ENCODE data around the gene SDC4.

The SDC4 gene

GRCh38 chr20:45339084-45339483 lies 9.1 kb downstream of the SDC4 start:
- no peaks in the 10 kb centered on the region for H3K36me3 ChIP-seq (ENCODE audit: control insufficient read depth, insufficient read depth, low read length)
- H3K9me3 ChIP-seq (ENCODE audit: control insufficient read depth, low read length): no peaks in the 10 kb centered on the region
- no peak for DNase-seq
- no peak overlapping the region for H3K27ac ChIP-seq (ENCODE audit: insufficient read depth, low read length, poor library complexity, severe bottlenecking)
- no peaks in the 10 kb centered on the region for H3K4me1 ChIP-seq (ENCODE audit: control insufficient read depth, insufficient read depth, low read length, poor library complexity, severe bottlenecking)
- H3K27me3 ChIP-seq (replicated peaks; ENCODE audit: control insufficient read depth, insufficient read depth, low read length, poor library complexity, severe bottlenecking): no peaks in the 10 kb centered on the region
- no peak overlapping the region for H3K4me3 ChIP-seq (ENCODE audit: insufficient read depth, low read depth, low read length, poor library complexity, severe bottlenecking)

- H3K27ac ChIP-seq (ENCODE audit: insufficient read depth, low read length, poor library complexity, severe bottlenecking): no peak overlapping the region
- H3K4me3 ChIP-seq (ENCODE audit: insufficient read depth, low read depth, low read length, poor library complexity, severe bottlenecking): no peak overlapping the region
- H3K4me1 ChIP-seq (ENCODE audit: control insufficient read depth, insufficient read depth, low read length, poor library complexity, severe bottlenecking): no peaks in the 10 kb centered on the region
- no peak for DNase-seq
- no peaks in the 10 kb centered on the region for H3K27me3 ChIP-seq (replicated peaks; ENCODE audit: control insufficient read depth, insufficient read depth, low read length, poor library complexity, severe bottlenecking)
- no peaks in the 10 kb centered on the region for H3K9me3 ChIP-seq (ENCODE audit: control insufficient read depth, low read length)
- H3K36me3 ChIP-seq (ENCODE audit: control insufficient read depth, insufficient read depth, low read length): no peaks in the 10 kb centered on the region
Measured at GRCh38 chr20:45338121-45339030, 9.8 kb downstream of the SDC4 start.

- no peaks in the 10 kb centered on the region for H3K36me3 ChIP-seq (ENCODE audit: control insufficient read depth, insufficient read depth, low read length)
- no peaks in the 10 kb centered on the region for H3K4me1 ChIP-seq (ENCODE audit: control insufficient read depth, insufficient read depth, low read length, poor library complexity, severe bottlenecking)
- H3K9me3 ChIP-seq (ENCODE audit: control insufficient read depth, low read length): no peaks in the 10 kb centered on the region
- H3K27ac ChIP-seq (ENCODE audit: insufficient read depth, low read length, poor library complexity, severe bottlenecking): no peak overlapping the region
- no peak for DNase-seq
- H3K4me3 ChIP-seq (ENCODE audit: insufficient read depth, low read depth, low read length, poor library complexity, severe bottlenecking): no peak overlapping the region
- no peaks in the 10 kb centered on the region for H3K27me3 ChIP-seq (replicated peaks; ENCODE audit: control insufficient read depth, insufficient read depth, low read length, poor library complexity, severe bottlenecking)
Measured at GRCh38 chr20:45337367-45338120, 10.7 kb downstream of the SDC4 start.

GRCh38 chr20:45336530-45337366 lies 11.5 kb downstream of the SDC4 start:
- DNase-seq: no peak
- H3K4me1 ChIP-seq (ENCODE audit: control insufficient read depth, insufficient read depth, low read length, poor library complexity, severe bottlenecking): no peaks in the 10 kb centered on the region
- H3K27me3 ChIP-seq (replicated peaks; ENCODE audit: control insufficient read depth, insufficient read depth, low read length, poor library complexity, severe bottlenecking): no peaks in the 10 kb centered on the region
- H3K36me3 ChIP-seq (ENCODE audit: control insufficient read depth, insufficient read depth, low read length): no peaks in the 10 kb centered on the region
- no peaks in the 10 kb centered on the region for H3K9me3 ChIP-seq (ENCODE audit: control insufficient read depth, low read length)
- H3K4me3 ChIP-seq (ENCODE audit: insufficient read depth, low read depth, low read length, poor library complexity, severe bottlenecking): no peak overlapping the region
- H3K27ac ChIP-seq (ENCODE audit: insufficient read depth, low read length, poor library complexity, severe bottlenecking): no peak overlapping the region

GRCh38 chr20:45330476-45330875 lies 17.7 kb downstream of the SDC4 start:
- H3K36me3 ChIP-seq (ENCODE audit: control insufficient read depth, insufficient read depth, low read length): no peaks in the 10 kb centered on the region
- H3K27me3 ChIP-seq (replicated peaks; ENCODE audit: control insufficient read depth, insufficient read depth, low read length, poor library complexity, severe bottlenecking): no peaks in the 10 kb centered on the region
- no peaks in the 10 kb centered on the region for H3K4me1 ChIP-seq (ENCODE audit: control insufficient read depth, insufficient read depth, low read length, poor library complexity, severe bottlenecking)
- no peak overlapping the region for H3K27ac ChIP-seq (ENCODE audit: insufficient read depth, low read length, poor library complexity, severe bottlenecking)
- no peaks in the 10 kb centered on the region for H3K9me3 ChIP-seq (ENCODE audit: control insufficient read depth, low read length)
- H3K4me3 ChIP-seq (ENCODE audit: insufficient read depth, low read depth, low read length, poor library complexity, severe bottlenecking): no peak overlapping the region
- DNase-seq: no peak

GRCh38 chr20:45329497-45330319 lies 18.5 kb downstream of the SDC4 start:
- no peaks in the 10 kb centered on the region for H3K9me3 ChIP-seq (ENCODE audit: control insufficient read depth, low read length)
- no peak overlapping the region for H3K4me3 ChIP-seq (ENCODE audit: insufficient read depth, low read depth, low read length, poor library complexity, severe bottlenecking)
- H3K27ac ChIP-seq (ENCODE audit: insufficient read depth, low read length, poor library complexity, severe bottlenecking): no peak overlapping the region
- H3K27me3 ChIP-seq (replicated peaks; ENCODE audit: control insufficient read depth, insufficient read depth, low read length, poor library complexity, severe bottlenecking): no peaks in the 10 kb centered on the region
- no peak for DNase-seq
- H3K36me3 ChIP-seq (ENCODE audit: control insufficient read depth, insufficient read depth, low read length): no peaks in the 10 kb centered on the region
- H3K4me1 ChIP-seq (ENCODE audit: control insufficient read depth, insufficient read depth, low read length, poor library complexity, severe bottlenecking): no peaks in the 10 kb centered on the region

GRCh38 chr20:45328451-45328850 lies 19.8 kb downstream of the SDC4 start:
- Histone ChIP-seq H3K27ac (ENCODE audit: insufficient read depth, low read length, poor library complexity, severe bottlenecking) (no peak overlapping the region), H3K36me3 (ENCODE audit: control insufficient read depth, insufficient read depth, low read length) (no peaks in the 10 kb centered on the region), H3K27me3 (replicated peaks; ENCODE audit: control insufficient read depth, insufficient read depth, low read length, poor library complexity, severe bottlenecking) (no peaks in the 10 kb centered on the region), H3K4me1 (ENCODE audit: control insufficient read depth, insufficient read depth, low read length, poor library complexity, severe bottlenecking) (no peaks in the 10 kb centered on the region), H3K4me3 (ENCODE audit: insufficient read depth, low read depth, low read length, poor library complexity, severe bottlenecking) (no peak overlapping the region), H3K9me3 (ENCODE audit: control insufficient read depth, low read length) (no peaks in the 10 kb centered on the region)
- no peak for DNase-seq

- no peaks in the 10 kb centered on the region for H3K9me3 ChIP-seq (ENCODE audit: control insufficient read depth, low read length)
- DNase-seq: no peak
- no peaks in the 10 kb centered on the region for H3K36me3 ChIP-seq (ENCODE audit: control insufficient read depth, insufficient read depth, low read length)
- peaks cover 3% of the 10 kb centered on the region for H3K4me1 ChIP-seq (ENCODE audit: control insufficient read depth, insufficient read depth, low read length, poor library complexity, severe bottlenecking)
- H3K27ac ChIP-seq (ENCODE audit: insufficient read depth, low read length, poor library complexity, severe bottlenecking): no peak overlapping the region
- no peak overlapping the region for H3K4me3 ChIP-seq (ENCODE audit: insufficient read depth, low read depth, low read length, poor library complexity, severe bottlenecking)
- H3K27me3 ChIP-seq (replicated peaks; ENCODE audit: control insufficient read depth, insufficient read depth, low read length, poor library complexity, severe bottlenecking): no peaks in the 10 kb centered on the region
Measured at GRCh38 chr20:45325371-45325770, 22.9 kb downstream of the SDC4 start.

GRCh38 chr20:45323731-45324130 lies 24.5 kb downstream of the SDC4 start:
- Histone ChIP-seq H3K27me3 (replicated peaks; ENCODE audit: control insufficient read depth, insufficient read depth, low read length, poor library complexity, severe bottlenecking) (no peaks in the 10 kb centered on the region), H3K4me3 (ENCODE audit: insufficient read depth, low read depth, low read length, poor library complexity, severe bottlenecking) (no peak overlapping the region), H3K4me1 (ENCODE audit: control insufficient read depth, insufficient read depth, low read length, poor library complexity, severe bottlenecking) (peaks cover 3% of the 10 kb centered on the region), H3K36me3 (ENCODE audit: control insufficient read depth, insufficient read depth, low read length) (no peaks in the 10 kb centered on the region), H3K9me3 (ENCODE audit: control insufficient read depth, low read length) (no peaks in the 10 kb centered on the region), H3K27ac (ENCODE audit: insufficient read depth, low read length, poor library complexity, severe bottlenecking) (no peak overlapping the region)
- DNase-seq: no peak

Data from effector memory CD4-positive, alpha-beta T cell (primary cell).